ENCODE data around the gene MCM9.

DNA sequence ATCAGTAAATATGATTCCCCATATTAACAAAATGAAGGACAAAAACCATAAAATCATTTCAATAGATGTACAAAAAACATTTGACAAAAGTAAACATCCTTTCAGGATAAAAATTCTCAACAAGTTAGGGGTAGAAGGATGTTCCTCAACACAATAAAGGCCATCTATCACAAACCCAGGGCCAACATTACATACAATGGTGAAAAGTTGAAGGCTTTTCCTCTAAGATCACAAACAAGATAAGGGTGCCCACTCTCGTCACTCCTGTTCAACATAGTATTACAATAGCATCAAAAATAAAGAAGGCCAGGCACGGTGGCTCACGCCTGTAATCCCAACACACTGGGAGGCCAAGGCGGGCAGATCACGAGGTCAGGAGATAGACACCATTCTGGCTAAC lies 63.6 kb downstream of the MCM9 start:
- TF ChIP-seq CTCF (IDR thresholded peaks at IDR 0.05; ENCODE audit: low read length) (no peak), EZH2 (IDR thresholded peaks at IDR 0.05; ENCODE audit: borderline replicate concordance, low read length) (no peak)
